MM.1S (cell line): ENCODE data around the gene MTX3.

Source experiments
- DNase-seq: peaks from one replicate; pipeline ENCODE4 v3.0.0-alpha.2; 2015
- H2AFZ ChIP-seq: fragments of 300-600 bp; sonication (generic); 2 replicates; pipeline ENCODE4 v1.6.0; 2016; ENCODE audit warnings: antibody characterized with exemption, low read length
- H3F3A ChIP-seq: fragments of 300-600 bp; sonication (generic); 2 replicates; pipeline ENCODE4 v1.6.1; 2016; ENCODE audit warnings: mild to moderate bottlenecking, antibody characterized with exemption, low read length, moderate library complexity, mixed read lengths; ENCODE audit not compliant: insufficient read depth
- H3K27ac ChIP-seq: fragments of 300-600 bp; sonication (generic); 2 replicates; pipeline ENCODE4 v1.5.1; 2016; ENCODE audit warnings: mild to moderate bottlenecking, low read length
- H3K27me3 ChIP-seq: fragments of 300-600 bp; sonication (generic); replicated peaks from 2 replicates; pipeline ENCODE4 v1.6.0; 2016; ENCODE audit warnings: low read length; ENCODE audit not compliant: insufficient read depth
- H3K36me3 ChIP-seq: fragments of 300-600 bp; sonication (generic); replicated peaks from 2 replicates; pipeline ENCODE4 v1.6.1; 2016; ENCODE audit warnings: mild to moderate bottlenecking, low read length, mixed read lengths; ENCODE audit not compliant: insufficient read depth
- H3K4me1 ChIP-seq: fragments of 300-600 bp; sonication (generic); 2 replicates; pipeline ENCODE4 v1.6.1; 2016; ENCODE audit warnings: low read length, mixed read lengths
- H3K4me2 ChIP-seq: fragments of 300-600 bp; sonication (generic); 2 replicates; pipeline ENCODE4 v1.6.0; 2016; ENCODE audit warnings: low read depth, low read length
- H3K4me3 ChIP-seq: fragments of 300-600 bp; sonication (generic); 2 replicates; pipeline ENCODE4 v1.5.1; 2016; ENCODE audit warnings: low read length, mixed read lengths
- H3K79me2 ChIP-seq: fragments of 300-600 bp; sonication (generic); 2 replicates; pipeline ENCODE4 v1.6.1; 2016; ENCODE audit warnings: mixed run types, low read length, mixed read lengths
- H3K9ac ChIP-seq: fragments of 300-600 bp; sonication (generic); 2 replicates; pipeline ENCODE4 v1.6.1; 2016; ENCODE audit warnings: low read length, mixed read lengths
- H3K9me2 ChIP-seq: fragments of 300-600 bp; sonication (generic); replicated peaks from 2 replicates; pipeline ENCODE4 v1.6.1; 2016; ENCODE audit warnings: mild to moderate bottlenecking, low read length, mixed read lengths; ENCODE audit not compliant: insufficient read depth
- H3K9me3 ChIP-seq: fragments of 300-600 bp; sonication (generic); replicated peaks from 2 replicates; pipeline ENCODE4 v1.6.1; 2016; ENCODE audit warnings: mild to moderate bottlenecking, low read length, mixed read lengths; ENCODE audit not compliant: insufficient read depth
- H4K20me1 ChIP-seq: fragments of 300-600 bp; sonication (generic); 2 replicates; pipeline ENCODE4 v1.6.1; 2016; ENCODE audit warnings: mild to moderate bottlenecking, low read length, moderate library complexity, mixed read lengths; ENCODE audit not compliant: insufficient read depth
- EZH2 ChIP-seq: fragments of 300-600 bp; sonication (generic); optimal IDR thresholded peaks from 2 replicates; pipeline ENCODE3; 2017; ENCODE audit warnings: low read depth, mild to moderate bottlenecking, antibody characterized with exemption, low read length, mixed read lengths
- EZH2phosphoT487 ChIP-seq: fragments of 300-600 bp; sonication (generic); IDR thresholded peaks from 2 replicates; pipeline ENCODE4 v1.6.1; 2018; ENCODE audit warnings: antibody characterized with exemption, low read length
- TF ChIP-seq, protein P1 (sequence below): fragments of 300-600 bp; sonication (generic); IDR thresholded peaks from 2 replicates; pipeline ENCODE4 v1.5.1; 2016; ENCODE audit warnings: antibody characterized with exemption, low read length, mixed read lengths

Gene MTX3

GRCh38 chr5:79961716-79962574 is 29.1 kb downstream of the MTX3 start:
- H3F3A ChIP-seq, result no peaks in the 10 kb centered on the region
- no peak overlapping the region for H3K27ac ChIP-seq
- H3K79me2 ChIP-seq, result no peaks in the 10 kb centered on the region
- H2AFZ ChIP-seq, result no peak overlapping the region
- no peak overlapping the region for H3K4me3 ChIP-seq
- H3K9me3 ChIP-seq, result no peaks in the 10 kb centered on the region
- no peaks in the 10 kb centered on the region for H3K4me1 ChIP-seq
- H3K9me2 ChIP-seq, result no peaks in the 10 kb centered on the region
- no peak for DNase-seq
- no peaks in the 10 kb centered on the region for H4K20me1 ChIP-seq
- H3K4me2 ChIP-seq, result no peak overlapping the region
- no peak overlapping the region for H3K9ac ChIP-seq
- H3K27me3 ChIP-seq, result no peaks in the 10 kb centered on the region
- TF ChIP-seq EZH2phosphoT487 (no peak), EZH2 (no peak)
- H3K36me3 ChIP-seq, result no peaks in the 10 kb centered on the region

DNA sequence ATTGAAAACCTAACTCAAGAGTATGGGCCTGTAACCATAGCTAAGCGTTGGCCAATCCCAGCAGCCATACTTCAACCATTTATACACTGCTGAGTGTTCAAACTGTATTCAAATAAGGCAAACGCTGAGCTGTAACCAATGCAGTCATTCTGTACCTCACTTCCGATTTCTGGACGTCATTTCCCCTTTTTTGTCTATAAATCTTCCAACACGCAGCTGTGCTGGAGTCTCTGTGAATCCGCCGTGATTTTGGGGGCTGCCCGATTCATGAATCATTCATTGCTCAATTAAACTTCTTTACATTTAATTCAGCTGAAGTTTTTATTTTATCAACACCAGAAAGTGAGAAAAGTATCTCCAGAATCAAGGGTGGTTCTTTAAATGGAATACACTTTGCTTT is 31.7 kb downstream of the MTX3 start:
- TF ChIP-seq, protein P1, sequence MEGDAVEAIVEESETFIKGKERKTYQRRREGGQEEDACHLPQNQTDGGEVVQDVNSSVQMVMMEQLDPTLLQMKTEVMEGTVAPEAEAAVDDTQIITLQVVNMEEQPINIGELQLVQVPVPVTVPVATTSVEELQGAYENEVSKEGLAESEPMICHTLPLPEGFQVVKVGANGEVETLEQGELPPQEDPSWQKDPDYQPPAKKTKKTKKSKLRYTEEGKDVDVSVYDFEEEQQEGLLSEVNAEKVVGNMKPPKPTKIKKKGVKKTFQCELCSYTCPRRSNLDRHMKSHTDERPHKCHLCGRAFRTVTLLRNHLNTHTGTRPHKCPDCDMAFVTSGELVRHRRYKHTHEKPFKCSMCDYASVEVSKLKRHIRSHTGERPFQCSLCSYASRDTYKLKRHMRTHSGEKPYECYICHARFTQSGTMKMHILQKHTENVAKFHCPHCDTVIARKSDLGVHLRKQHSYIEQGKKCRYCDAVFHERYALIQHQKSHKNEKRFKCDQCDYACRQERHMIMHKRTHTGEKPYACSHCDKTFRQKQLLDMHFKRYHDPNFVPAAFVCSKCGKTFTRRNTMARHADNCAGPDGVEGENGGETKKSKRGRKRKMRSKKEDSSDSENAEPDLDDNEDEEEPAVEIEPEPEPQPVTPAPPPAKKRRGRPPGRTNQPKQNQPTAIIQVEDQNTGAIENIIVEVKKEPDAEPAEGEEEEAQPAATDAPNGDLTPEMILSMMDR, result no peak
- no peak for TF ChIP-seq EZH2
- no peak overlapping the region for H3K4me3 ChIP-seq
- no peaks in the 10 kb centered on the region for H3K4me1 ChIP-seq
- no peak for DNase-seq
- H3F3A ChIP-seq, result no peaks in the 10 kb centered on the region
- H3K9ac ChIP-seq, result no peak overlapping the region
- H4K20me1 ChIP-seq, result no peaks in the 10 kb centered on the region
- H3K4me2 ChIP-seq, result no peak overlapping the region
- no peaks in the 10 kb centered on the region for H3K79me2 ChIP-seq
- H2AFZ ChIP-seq, result no peak overlapping the region
- H3K27me3 ChIP-seq, result no peaks in the 10 kb centered on the region
- H3K9me2 ChIP-seq, result no peaks in the 10 kb centered on the region
- H3K27ac ChIP-seq, result no peak overlapping the region
- no peaks in the 10 kb centered on the region for H3K9me3 ChIP-seq
- H3K36me3 ChIP-seq, result no peaks in the 10 kb centered on the region

GRCh38 chr5:79955941-79956670 is 35.0 kb downstream of the MTX3 start:
- DNase-seq, result no peak

More at GRCh38 chr5:79955941-79956670, 35.0 kb downstream of the MTX3 start:
- Histone ChIP-seq H3K27me3 (no peaks in the 10 kb centered on the region), H3K4me3 (no peak overlapping the region), H3K79me2 (no peaks in the 10 kb centered on the region), H3K4me1 (no peaks in the 10 kb centered on the region), H3K9me3 (no peaks in the 10 kb centered on the region), H3K27ac (no peak overlapping the region), H4K20me1 (no peaks in the 10 kb centered on the region), H3K36me3 (no peaks in the 10 kb centered on the region), H2AFZ (no peak overlapping the region), H3K9ac (no peak overlapping the region), H3F3A (no peaks in the 10 kb centered on the region), H3K9me2 (no peaks in the 10 kb centered on the region), H3K4me2 (no peak overlapping the region)
- TF ChIP-seq EZH2phosphoT487, result no peak
- no peak for TF ChIP-seq EZH2
- TF ChIP-seq, protein P1, result no peak
